RWPE1 (cell line): ENCODE results near the gene DHH.

Experiments used
- CTCF ChIA-PET: fragments of 350-600 bp; sonication (Branson Sonifier 250); formaldehyde crosslinking; extraction: SDS; loops from one replicate; lab custom pipeline; 2021; lab: Yijun Ruan, JAX
- POLR2A ChIA-PET: fragments of 400-600 bp; formaldehyde crosslinking; extraction: SDS; loops from one replicate; lab custom pipeline; 2020; ENCODE audit warnings: antibody characterized with exemption; ENCODE audit not compliant: low non-redundant PET; lab: Yijun Ruan, JAX
- DNase-seq: peaks from one replicate; pipeline ENCODE4 v3.0.0; 2012; ENCODE audit warnings: low spot score
- H3K27ac ChIP-seq: fragments of 450-650 bp; 2 replicates; pipeline ENCODE4 v1.5.1; 2017
- CTCF ChIP-seq: fragments of 450-650 bp; conservative IDR thresholded peaks from 2 replicates; pipeline ENCODE4 v1.5.1; 2017; ENCODE audit warnings: low read depth, mild to moderate bottlenecking

The DHH gene

DNA sequence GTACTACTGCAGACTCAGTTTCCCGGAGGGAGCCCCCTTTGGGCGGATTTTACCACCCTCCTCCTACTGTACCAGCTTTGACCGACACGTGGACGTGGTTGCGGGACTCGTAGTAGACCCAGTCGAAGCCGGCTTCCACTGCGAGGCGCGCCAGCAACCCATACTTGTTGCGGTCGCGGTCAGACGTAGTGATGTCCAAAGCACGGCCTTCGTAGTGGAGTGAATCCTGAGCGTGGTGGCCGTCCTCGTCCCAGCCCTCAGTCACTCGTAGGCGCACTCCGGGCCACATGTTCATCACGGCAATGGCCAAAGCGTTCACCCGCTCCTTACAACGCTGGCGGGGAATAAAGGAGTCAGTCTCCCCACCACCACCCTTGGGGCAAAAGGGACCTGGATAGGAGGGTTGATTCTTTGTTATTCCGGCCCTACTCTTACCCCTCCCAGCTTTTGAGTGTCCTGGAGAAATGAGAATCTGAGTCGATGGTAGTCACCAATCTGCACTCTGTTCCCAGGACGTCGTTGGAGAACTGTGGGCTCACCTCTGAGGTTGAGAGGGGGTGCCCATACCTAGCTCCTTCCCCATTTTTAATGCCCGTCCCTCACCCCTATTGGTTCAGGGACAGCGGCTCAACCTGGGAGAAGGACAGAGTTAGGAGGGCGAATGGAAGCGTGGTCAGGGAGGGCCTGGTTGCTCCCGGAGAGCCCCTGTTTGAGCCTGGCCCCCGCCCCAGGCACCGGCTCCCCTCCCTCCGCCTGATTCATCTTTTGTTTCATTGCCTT, 3.4 kb downstream of the DHH start:
- ChIA-PET POLR2A (no interaction called here), CTCF (interaction anchor here (0.6 to 1.5 kb wide), 4 partner anchors 10 to 30 kb away, joined by 3 to 7 read pairs (median 4); no protein-coding TSS in a partner anchor)
- TF ChIP-seq CTCF = no peak
- no peak for DNase-seq
- H3K27ac ChIP-seq = no peak overlapping the region

DNA sequence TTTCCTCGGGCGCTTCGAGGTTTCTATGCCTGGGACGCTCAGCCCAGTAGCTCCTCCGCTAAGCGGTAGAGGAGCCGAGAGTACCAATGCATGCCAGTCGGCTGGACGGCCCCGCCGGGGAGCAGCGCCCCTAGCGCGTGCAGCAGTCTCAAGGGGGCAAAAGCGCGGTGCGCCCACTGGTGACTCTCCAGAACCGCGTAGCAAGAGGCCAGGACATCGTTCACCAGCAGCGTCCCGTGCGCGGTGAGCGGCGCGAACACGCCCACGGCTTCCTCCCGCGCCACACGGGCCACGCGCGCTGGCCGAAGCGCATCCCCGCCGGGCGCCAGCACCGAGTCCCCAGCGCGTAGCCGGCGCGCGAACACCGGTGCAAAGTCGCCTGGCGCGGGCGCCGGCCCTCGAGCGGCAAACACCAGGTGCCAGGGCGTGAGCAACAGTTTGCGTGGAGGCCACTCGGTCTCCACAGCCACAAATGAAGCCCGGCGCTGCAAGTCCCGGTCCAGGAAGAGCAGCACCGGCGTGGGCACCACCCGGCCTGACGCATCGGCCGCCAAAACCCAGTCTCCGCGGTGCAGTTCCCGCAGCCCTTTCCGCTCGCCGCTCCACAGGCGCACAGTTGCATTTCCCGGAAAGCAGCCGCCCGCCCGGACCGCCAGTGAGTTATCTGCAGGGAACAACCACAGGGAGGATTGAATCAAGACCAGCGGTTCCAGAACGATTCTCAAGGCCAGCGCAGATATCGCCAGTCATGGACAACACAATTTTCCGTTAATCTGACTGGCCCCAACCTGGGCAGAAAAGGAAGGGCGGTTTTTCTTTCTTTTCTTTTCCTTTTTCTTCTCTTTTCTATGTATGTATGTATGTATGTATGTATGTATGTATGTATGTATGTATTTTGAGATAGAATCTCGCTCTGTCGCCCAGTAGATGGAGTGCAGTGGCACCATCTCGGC, 4.5 kb downstream of the DHH start:
- POLR2A ChIA-PET = no interaction called here
- TF ChIP-seq CTCF = peak; percentile 26
- no peak overlapping the region for H3K27ac ChIP-seq
- CTCF ChIA-PET = interaction anchor here (0.8 to 4.3 kb wide), 6 partner anchors 10 to 145 kb away, joined by 3 to 65 read pairs (median 19); partner anchors contain the start of gene LMBR1L
- no peak for DNase-seq

DNA sequence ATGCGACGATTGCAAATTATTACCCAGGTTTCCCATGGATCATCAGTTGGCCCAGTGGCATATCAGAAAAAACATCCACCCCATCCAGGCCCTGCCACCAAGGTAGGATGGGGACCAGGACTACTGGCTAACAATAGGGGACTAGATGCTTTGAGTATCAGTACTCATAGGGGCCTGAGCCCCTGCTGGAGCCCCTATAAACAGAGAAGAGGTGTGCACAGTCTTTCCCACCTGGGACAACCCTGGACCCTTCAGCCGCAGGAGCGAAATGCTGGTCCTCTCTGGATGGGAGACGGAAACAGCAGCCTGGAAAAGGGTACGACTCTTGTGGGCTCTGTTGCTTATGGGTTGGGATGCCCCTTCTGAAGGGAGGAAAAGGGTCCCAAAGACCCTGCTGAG, 5.7 kb downstream of the DHH start:
- DNase-seq = no peak
- no peak for TF ChIP-seq CTCF
- ChIA-PET CTCF (interaction anchor here (0.6 to 4.3 kb wide), 24 partner anchors 10 to 1995 kb away, joined by 3 to 65 read pairs (median 5); partner anchors contain the start of gene LMBR1L), POLR2A (interaction anchor here (0.5 kb wide), 1 partner anchor 42 kb away, joined by 3 read pairs; no protein-coding TSS in a partner anchor)
- no peak overlapping the region for H3K27ac ChIP-seq

GRCh38 chr12:49088150-49088931, 6.3 kb downstream of the DHH start:
- TF ChIP-seq CTCF = peak; percentile 90

GRCh38 chr12:49086116-49086515, 8.5 kb downstream of the DHH start:
- TF ChIP-seq CTCF = no peak
- POLR2A ChIA-PET = no interaction called here
- no peak overlapping the region for H3K27ac ChIP-seq
- CTCF ChIA-PET = interaction anchor here (0.8 to 4.3 kb wide), 4 partner anchors 9 to 35 kb away, joined by 3 to 65 read pairs (median 4); partner anchors contain the start of gene DHH
- no peak for DNase-seq

More at GRCh38 chr12:49088150-49088931, 6.3 kb downstream of the DHH start:
- POLR2A ChIA-PET = interaction anchor here (0.5 kb wide), 1 partner anchor 42 kb away, joined by 3 read pairs; no protein-coding TSS in a partner anchor
- H3K27ac ChIP-seq = no peak overlapping the region
- DNase-seq = peak; percentile 92
- CTCF ChIA-PET = interaction anchor here (0.6 to 4.3 kb wide), 31 partner anchors 10 to 1996 kb away, joined by 3 to 65 read pairs (median 3); partner anchors contain the start of gene LMBR1L
